Thyroid gland (tissue), 4 donors: ENCODE data around the gene SREBF2. TPM values are rescaled to one million over a fixed set of nuclear protein-coding genes. Genes with fewer than 3 reads are reported as not detected.

Experiments used
- DNase-seq, 2 donors: peaks; one replicate each; pipeline ENCODE4 v3.0.0-alpha.2; 2019
- H3K27ac ChIP-seq, 3 donors: fragments of 200-600 bp; sonication (generic); 1 replicate in 2 of 3; 2 replicates in 1 of 3; pipeline ENCODE4 v1.5.1; 2016 to 2019; ENCODE audit warnings: mild to moderate bottlenecking in 1 of 3, moderate library complexity in 1 of 3
- H3K27me3 ChIP-seq: fragments of 200-600 bp; sonication (generic); one replicate; pipeline ENCODE4 v1.5.1; 2019
- H3K36me3 ChIP-seq, 2 donors: fragments of 200-600 bp; sonication (generic); one replicate each; pipeline ENCODE4 v1.5.1; 2016 to 2019
- H3K4me1 ChIP-seq, 2 donors: fragments of 200-600 bp; sonication (generic); one replicate each; pipeline ENCODE4 v1.5.1; 2017 to 2019
- H3K4me3 ChIP-seq, 3 donors: fragments of 200-600 bp; sonication (generic); replicated peaks in 1 of 3; 1 replicate in 2 of 3; 2 replicates in 1 of 3; pipeline ENCODE4 v1.5.1; 2016; ENCODE audit warnings: mild to moderate bottlenecking in 1 of 3
- H3K9me3 ChIP-seq: fragments of 200-600 bp; sonication (generic); one replicate; pipeline ENCODE4 v1.5.1; 2017
- POLR2A ChIP-seq, 2 donors: fragments of 450-650 bp; IDR thresholded peaks; one replicate each; pipeline ENCODE4 v1.6.1; 2017; ENCODE audit warnings: antibody characterized with exemption in 2 of 2, mild to moderate bottlenecking in 2 of 2, moderate library complexity in 1 of 2
- WGBS, 2 donors: methylation state at CpG; one replicate each; pipeline ENCODE4 v1.1.5; 2017; 5-methylcytosine and 5-hydroxymethylcytosine counted together
- intact Hi-C: fragments of 100-400 bp; cut with DNase I; formaldehyde crosslinking; loops from one replicate; pipeline ENCODE4 v1.15.1; 2023
- total RNA-seq, 4 donors: library from RNA; depleted of rRNA; stranded (reverse); fragments of >200 nt; gene quantifications; one replicate each; pipeline ENCODE4 v1.2.3, GENCODE V29; 2016
- TF ChIP-seq, protein P1 (sequence below), 6 experiments: fragments of 200-600 bp in 3 of 6; fragments of 450-650 bp in 3 of 6; sonication (generic) in 3 of 6; IDR thresholded peaks; one replicate each; pipeline ENCODE4 v1.5.1; 2016 to 2019; ENCODE audit warnings: antibody characterized with exemption in 6 of 6, mild to moderate bottlenecking in 2 of 6, inconsistent platforms in 1 of 6, moderate library complexity in 1 of 6

The SREBF2 gene
- total RNA-seq, 4 donors from 2014 or later = 34.4 to 91.8 (median 63.7) TPM

- Histone ChIP-seq H3K27me3 (no peaks in the 10 kb centered on the region), H3K36me3 (no peaks in the 10 kb centered on the region), H3K4me1 (peaks cover 16 to 22% of the 10 kb centered on the region in 2 donors), H3K9me3 (no peaks in the 10 kb centered on the region), H3K4me3 (peak overlapping the region; percentile 74 to 86 (median 85)), H3K27ac (peak overlapping the region; percentile 67 to 86 (median 78))
- 29 to 33% methylated on average over 18 to 24 of the region's 38 CpGs for WGBS, 2 donors
- DNase-seq = peak; percentile 35 to 36
- no peak for TF ChIP-seq POLR2A (IDR thresholded peaks at IDR 0.05)
- TF ChIP-seq, protein P1, sequence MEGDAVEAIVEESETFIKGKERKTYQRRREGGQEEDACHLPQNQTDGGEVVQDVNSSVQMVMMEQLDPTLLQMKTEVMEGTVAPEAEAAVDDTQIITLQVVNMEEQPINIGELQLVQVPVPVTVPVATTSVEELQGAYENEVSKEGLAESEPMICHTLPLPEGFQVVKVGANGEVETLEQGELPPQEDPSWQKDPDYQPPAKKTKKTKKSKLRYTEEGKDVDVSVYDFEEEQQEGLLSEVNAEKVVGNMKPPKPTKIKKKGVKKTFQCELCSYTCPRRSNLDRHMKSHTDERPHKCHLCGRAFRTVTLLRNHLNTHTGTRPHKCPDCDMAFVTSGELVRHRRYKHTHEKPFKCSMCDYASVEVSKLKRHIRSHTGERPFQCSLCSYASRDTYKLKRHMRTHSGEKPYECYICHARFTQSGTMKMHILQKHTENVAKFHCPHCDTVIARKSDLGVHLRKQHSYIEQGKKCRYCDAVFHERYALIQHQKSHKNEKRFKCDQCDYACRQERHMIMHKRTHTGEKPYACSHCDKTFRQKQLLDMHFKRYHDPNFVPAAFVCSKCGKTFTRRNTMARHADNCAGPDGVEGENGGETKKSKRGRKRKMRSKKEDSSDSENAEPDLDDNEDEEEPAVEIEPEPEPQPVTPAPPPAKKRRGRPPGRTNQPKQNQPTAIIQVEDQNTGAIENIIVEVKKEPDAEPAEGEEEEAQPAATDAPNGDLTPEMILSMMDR (IDR thresholded peaks at IDR 0.05) = no peak
- intact Hi-C loops = no loop called here
Measured at GRCh38 chr22:41799486-41800347, 33.2 kb upstream of the SREBF2 start.

DNA sequence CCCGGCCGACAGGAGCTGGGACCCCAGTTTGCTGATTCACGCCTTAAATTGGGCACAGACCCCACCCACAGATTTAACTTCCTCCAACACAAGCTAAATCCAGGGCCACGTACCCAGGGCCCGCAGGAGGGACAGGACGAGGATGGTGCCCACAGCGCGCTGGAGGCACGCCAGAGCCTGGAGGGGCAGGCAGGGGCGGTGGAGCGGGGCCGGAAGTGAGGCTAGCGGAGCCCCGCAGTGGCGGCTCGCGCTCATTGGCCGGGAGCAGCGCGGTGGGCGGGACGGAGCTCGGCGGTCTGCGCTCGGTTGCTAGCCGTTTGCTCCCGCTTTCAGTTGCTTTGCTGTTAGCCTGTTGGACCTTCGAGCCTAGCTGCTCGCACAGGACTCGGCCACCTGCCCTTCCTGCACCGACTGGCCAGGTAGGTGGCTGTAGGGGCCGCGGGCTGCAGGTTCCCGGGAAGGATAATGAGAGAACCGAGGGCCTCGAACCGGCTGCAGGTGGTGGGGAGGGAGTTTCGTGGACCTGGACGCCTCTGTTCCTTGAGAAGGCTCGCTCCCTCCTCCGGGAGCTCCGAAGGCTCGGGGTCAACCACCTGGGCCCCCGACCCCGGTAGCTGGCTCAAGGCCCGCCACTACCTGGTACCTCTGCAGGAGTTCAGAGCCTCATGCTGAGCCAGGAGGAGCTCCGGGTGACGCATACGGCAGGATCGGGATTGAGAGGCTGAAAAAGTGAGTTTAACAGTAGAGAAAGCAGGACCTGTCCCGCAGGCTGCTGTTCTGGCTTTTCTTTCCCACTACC is 32.4 kb upstream of the SREBF2 start, which contains the start of gene CCDC134:
CCDC134 (plus strand) TSS at position 332 of the 799 bp plus-strand sequence. CDS start 8,212 bp downstream, outside the sequence.
- peaks cover 16 to 22% of the 10 kb centered on the region in 2 donors for H3K4me1 ChIP-seq
- peak within 1 kb of the TSS; percentile 67 to 86 (median 78) for H3K27ac ChIP-seq
- DNase-seq = peak; percentile 93 to 94
- WGBS, 2 donors = 0% methylated on average over 9 to 30 of the region's 52 CpGs
- peak within 1 kb of the TSS; percentile 74 to 86 (median 85) for H3K4me3 ChIP-seq
- H3K27me3 ChIP-seq = no peaks in the 10 kb centered on the region
- TF ChIP-seq POLR2A (IDR thresholded peaks at IDR 0.05) = peak in 1 of 2 donors; percentile 91
- TF ChIP-seq, protein P1 (IDR thresholded peaks at IDR 0.05) = no peak
- no peaks in the 10 kb centered on the region for H3K36me3 ChIP-seq
- H3K9me3 ChIP-seq = no peaks in the 10 kb centered on the region
- intact Hi-C loops = no loop called here

- peaks cover 16 to 22% of the 10 kb centered on the region in 2 donors for H3K4me1 ChIP-seq
- H3K27ac ChIP-seq = peak overlapping the region in 2 of 3 donors; percentile 78 to 86
- H3K4me3 ChIP-seq = peak overlapping the region; percentile 74 to 86 (median 85)
- no peaks in the 10 kb centered on the region for H3K27me3 ChIP-seq
- H3K36me3 ChIP-seq = no peaks in the 10 kb centered on the region
- no peak for DNase-seq
- no peaks in the 10 kb centered on the region for H3K9me3 ChIP-seq
- intact Hi-C loops = no loop called here
- TF ChIP-seq POLR2A (IDR thresholded peaks at IDR 0.05) = no peak
- TF ChIP-seq, protein P1 (IDR thresholded peaks at IDR 0.05) = no peak
- 17 to 28% methylated on average over 4 of the region's 4 CpGs for WGBS, 2 donors
Measured at GRCh38 chr22:41801147-41801819, 31.6 kb upstream of the SREBF2 start.

DNA sequence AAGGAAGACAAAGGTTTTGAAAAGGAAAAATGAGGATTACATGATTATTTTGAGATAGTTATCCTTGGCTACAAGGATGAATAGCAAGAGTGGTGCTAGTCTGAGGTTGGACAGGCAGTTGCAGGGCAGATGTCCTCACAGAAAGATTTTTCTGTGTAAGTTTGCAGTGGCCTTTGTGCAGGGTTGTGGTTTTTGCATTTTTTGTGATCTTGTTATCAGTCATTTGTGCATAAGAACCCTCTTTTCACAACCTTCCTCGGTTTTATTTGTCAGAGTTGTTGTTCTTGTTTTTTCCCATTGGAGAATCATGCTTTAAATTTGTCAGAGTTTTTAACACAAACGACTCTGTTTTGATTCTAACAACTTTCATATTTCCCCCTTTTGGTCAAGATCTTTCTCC is 31.0 kb upstream of the SREBF2 start:
- no peak overlapping the region for H3K27ac ChIP-seq
- no peak overlapping the region for H3K4me3 ChIP-seq
- 48 to 56% methylated on average over 2 of the region's 2 CpGs for WGBS, 2 donors
- H3K27me3 ChIP-seq = no peaks in the 10 kb centered on the region
- DNase-seq = no peak
- H3K9me3 ChIP-seq = no peaks in the 10 kb centered on the region
- peaks cover 16 to 22% of the 10 kb centered on the region in 2 donors for H3K4me1 ChIP-seq
- TF ChIP-seq, protein P1 (IDR thresholded peaks at IDR 0.05) = no peak
- TF ChIP-seq POLR2A (IDR thresholded peaks at IDR 0.05) = no peak
- H3K36me3 ChIP-seq = no peaks in the 10 kb centered on the region
- intact Hi-C loops = no loop called here
